Progenitor cell of endocrine pancreas (in vitro differentiated cells): ENCODE data around the gene DOLK. TPM values are rescaled to one million over a fixed set of nuclear protein-coding genes. Genes with fewer than 3 reads are reported as not detected.

Source experiments
- DNase-seq: peaks from one replicate; pipeline ENCODE4 v3.0.0; 2021; ENCODE audit warnings: low spot score; ENCODE audit not compliant: unreplicated experiment
- H3K27ac Mint-ChIP-seq: 2 replicates; pipeline ENCODE4 v1.8.0; 2021; ENCODE audit warnings: mild to moderate bottlenecking, moderate library complexity, mixed read lengths
- H3K27me3 Mint-ChIP-seq: 2 replicates; pipeline ENCODE4 v1.8.0; 2021; ENCODE audit warnings: mixed read lengths
- H3K36me3 Mint-ChIP-seq: 2 replicates; pipeline ENCODE4 v1.8.0; 2022; ENCODE audit warnings: mixed read lengths; ENCODE audit not compliant: insufficient read depth
- H3K4me1 Mint-ChIP-seq: 2 replicates; pipeline ENCODE4 v1.8.0; 2021; ENCODE audit warnings: low read depth, mixed read lengths
- H3K4me3 Mint-ChIP-seq: 2 replicates; pipeline ENCODE4 v1.8.0; 2021; ENCODE audit warnings: low read depth, mild to moderate bottlenecking, moderate library complexity, mixed read lengths
- H3K9me3 Mint-ChIP-seq: 2 replicates; pipeline ENCODE4 v1.8.0; 2021; ENCODE audit warnings: low read depth, mixed read lengths
- CTCF ChIP-seq: fragments of 200-600 bp; sonication (generic); IDR thresholded peaks from one replicate; pipeline ENCODE4 v1.5.0; 2021; ENCODE audit warnings: antibody characterized with exemption, mild to moderate bottlenecking; ENCODE audit not compliant: unreplicated experiment
- total RNA-seq: library from RNA; stranded (reverse); gene quantifications from 2 replicates; pipeline ENCODE4 v1.2.1, GENCODE V29; 2021

Gene DOLK
- total RNA-seq, 1 donor from 2014 or later = 16.3 TPM

DNA sequence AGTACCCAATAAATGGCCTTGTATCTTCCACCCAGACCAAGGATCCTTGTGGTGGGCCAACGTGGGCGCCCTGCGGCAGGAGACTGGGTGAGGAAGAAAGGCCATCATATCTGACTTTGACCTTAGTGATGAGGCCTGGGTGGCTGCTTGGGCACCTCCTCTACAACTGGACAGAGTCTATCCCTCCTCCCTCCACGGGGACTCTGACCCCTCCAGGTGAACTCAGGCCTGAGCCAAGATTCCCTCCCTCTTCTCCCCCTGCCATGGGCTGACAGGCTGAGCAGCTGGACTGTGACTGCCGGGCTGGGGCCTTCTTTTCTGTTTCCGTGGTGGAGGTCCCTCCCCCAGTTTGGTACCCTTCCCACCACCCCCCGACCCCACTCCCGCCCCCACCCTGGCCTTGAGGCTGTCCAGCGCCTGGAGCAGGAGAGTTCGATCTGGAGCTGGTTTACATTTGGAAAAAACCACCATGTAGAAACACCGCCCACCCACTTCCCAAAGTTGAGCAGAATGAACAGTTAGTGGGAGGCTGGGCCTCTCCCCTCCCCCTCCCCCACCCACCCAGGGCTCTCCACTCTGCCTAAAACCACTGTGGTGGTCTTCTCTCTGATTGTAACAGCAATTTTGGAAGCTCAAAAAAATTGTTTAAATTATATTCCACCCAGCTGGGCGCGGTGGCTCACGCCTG lies 27.9 kb downstream of the DOLK start:
- H3K4me1 Mint-ChIP-seq = peaks cover 6% of the 10 kb centered on the region
- H3K9me3 Mint-ChIP-seq = no peaks in the 10 kb centered on the region
- no peak for DNase-seq
- H3K4me3 Mint-ChIP-seq = no peak overlapping the region
- no peak overlapping the region for H3K27ac Mint-ChIP-seq
- TF ChIP-seq CTCF = no peak
- no peaks in the 10 kb centered on the region for H3K27me3 Mint-ChIP-seq
- H3K36me3 Mint-ChIP-seq = peaks cover 7% of the 10 kb centered on the region

DNA sequence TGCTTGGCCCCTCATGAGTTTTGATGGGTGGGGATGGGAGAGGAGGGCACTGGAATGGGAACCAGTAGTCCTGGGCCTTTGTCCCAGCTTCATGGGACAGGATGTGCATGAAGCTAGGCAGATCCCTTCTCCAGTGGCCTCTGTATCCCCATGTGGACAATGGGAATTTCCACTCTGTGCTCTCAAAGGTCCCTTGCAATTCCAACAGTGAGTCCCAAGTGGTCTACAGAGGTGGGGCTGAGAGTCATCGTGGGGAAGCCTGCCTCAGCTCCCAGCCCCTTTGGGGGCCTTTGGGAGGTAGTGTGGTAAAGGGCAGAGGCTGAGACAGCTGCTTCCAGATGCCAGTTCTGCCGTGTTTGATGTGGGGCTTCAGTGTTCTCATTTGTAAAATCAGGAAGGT lies 28.5 kb downstream of the DOLK start:
- Mint-ChIP-seq H3K36me3 (peaks cover 7% of the 10 kb centered on the region), H3K9me3 (no peaks in the 10 kb centered on the region), H3K27ac (no peak overlapping the region), H3K4me1 (peaks cover 6% of the 10 kb centered on the region), H3K4me3 (no peak overlapping the region), H3K27me3 (no peaks in the 10 kb centered on the region)
- no peak for TF ChIP-seq CTCF
- no peak for DNase-seq

- no peak for TF ChIP-seq CTCF
- Mint-ChIP-seq H3K4me1 (peaks cover 17% of the 10 kb centered on the region), H3K27ac (no peak overlapping the region), H3K27me3 (no peaks in the 10 kb centered on the region), H3K36me3 (peaks cover 9% of the 10 kb centered on the region), H3K4me3 (no peak overlapping the region), H3K9me3 (no peaks in the 10 kb centered on the region)
- no peak for DNase-seq
These were observed 30.1 kb downstream of the DOLK start for GRCh38 chr9:128917151-128917849.

DNA sequence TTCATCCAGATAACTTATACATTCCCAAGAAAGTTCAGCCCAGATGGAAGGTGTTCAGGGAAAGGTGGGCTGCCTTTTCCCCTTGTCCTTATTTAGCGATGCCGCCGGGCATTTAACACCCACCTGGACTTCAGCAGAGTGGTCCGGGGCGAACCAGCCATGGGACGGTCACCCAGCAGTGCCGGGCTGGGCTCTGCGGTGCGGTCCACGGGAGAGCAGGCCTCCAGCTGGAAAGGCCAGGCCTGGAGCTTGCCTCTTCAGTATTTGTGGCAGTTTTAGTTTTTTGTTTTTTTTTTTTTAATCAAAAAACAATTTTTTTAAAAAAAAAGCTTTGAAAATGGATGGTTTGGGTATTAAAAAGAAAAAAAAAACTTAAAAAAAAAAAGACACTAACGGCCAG lies 30.7 kb downstream of the DOLK start:
- no peaks in the 10 kb centered on the region for H3K9me3 Mint-ChIP-seq

DNA sequence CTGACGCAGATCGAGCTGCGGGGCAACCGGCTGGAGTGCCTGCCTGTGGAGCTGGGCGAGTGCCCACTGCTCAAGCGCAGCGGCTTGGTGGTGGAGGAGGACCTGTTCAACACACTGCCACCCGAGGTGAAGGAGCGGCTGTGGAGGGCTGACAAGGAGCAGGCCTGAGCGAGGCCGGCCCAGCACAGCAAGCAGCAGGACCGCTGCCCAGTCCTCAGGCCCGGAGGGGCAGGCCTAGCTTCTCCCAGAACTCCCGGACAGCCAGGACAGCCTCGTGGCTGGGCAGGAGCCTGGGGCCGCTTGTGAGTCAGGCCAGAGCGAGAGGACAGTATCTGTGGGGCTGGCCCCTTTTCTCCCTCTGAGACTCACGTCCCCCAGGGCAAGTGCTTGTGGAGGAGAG lies 31.2 kb downstream of the DOLK start:
- H3K4me3 Mint-ChIP-seq = no peak overlapping the region
- H3K27ac Mint-ChIP-seq = no peak overlapping the region
- H3K9me3 Mint-ChIP-seq = no peaks in the 10 kb centered on the region
- H3K4me1 Mint-ChIP-seq = peaks cover 19% of the 10 kb centered on the region
- TF ChIP-seq CTCF = no peak
- no peak for DNase-seq
- peaks cover 9% of the 10 kb centered on the region for H3K36me3 Mint-ChIP-seq
- no peaks in the 10 kb centered on the region for H3K27me3 Mint-ChIP-seq

More for the DNA sequence above, 30.7 kb downstream of the DOLK start:
- H3K36me3 Mint-ChIP-seq = peaks cover 9% of the 10 kb centered on the region
- no peak overlapping the region for H3K4me3 Mint-ChIP-seq
- H3K27me3 Mint-ChIP-seq = no peaks in the 10 kb centered on the region
- DNase-seq = no peak
- TF ChIP-seq CTCF = no peak
- H3K4me1 Mint-ChIP-seq = peaks cover 20% of the 10 kb centered on the region
- H3K27ac Mint-ChIP-seq = no peak overlapping the region
